Stimulated activated CD4-positive, alpha-beta T cell treated with anti-CD3 and anti-CD28 coated beads, TNF-alpha, amount 100 ng/mL, for 1 hour (primary cell): ENCODE data around the gene GTF3C1.
"Not testable (repeated sequence)": the region's sequence is repeated elsewhere in the genome, so short reads cannot be mapped to it uniquely, and the experiment has no call there.

Experiments used
- DNase-seq, 3 donors: peaks; one replicate each; pipeline ENCODE4 v3.0.0-alpha.2; 2020; ENCODE audit warnings: low read depth in 3 of 3, low spot score in 1 of 3

The GTF3C1 gene

GRCh38 chr16:27448532-27449433 is 100.9 kb downstream of the GTF3C1 start:
- no peak for DNase-seq

- DNase-seq = no peak
Observed at GRCh38 chr16:27447301-27447700, 102.4 kb downstream of the GTF3C1 start.

GRCh38 chr16:27446721-27447120 is 103.0 kb downstream of the GTF3C1 start:
- peak in 2 of 3 donors; percentile 61 for DNase-seq

GRCh38 chr16:27445502-27446175 is 104.1 kb downstream of the GTF3C1 start:
- DNase-seq = no peak

- no peak for DNase-seq
Observed at GRCh38 chr16:27444470-27444869, 105.2 kb downstream of the GTF3C1 start.

- DNase-seq = no peak
Observed at GRCh38 chr16:27444015-27444414, 105.7 kb downstream of the GTF3C1 start.

GRCh38 chr16:27441998-27442397 is 107.7 kb downstream of the GTF3C1 start:
- no peak for DNase-seq

GRCh38 chr16:27441276-27441675 is 108.4 kb downstream of the GTF3C1 start:
- no peak for DNase-seq

GRCh38 chr16:27439271-27440018 is 110.3 kb downstream of the GTF3C1 start:
- DNase-seq = no peak

GRCh38 chr16:27437946-27438345 is 111.8 kb downstream of the GTF3C1 start:
- DNase-seq = no peak

GRCh38 chr16:27436921-27437650 is 112.6 kb downstream of the GTF3C1 start:
- DNase-seq = no peak

- DNase-seq = no peak
Observed at GRCh38 chr16:27436065-27436464, 113.6 kb downstream of the GTF3C1 start.

- DNase-seq = not testable (repeated sequence)
Observed at GRCh38 chr16:27435146-27435545, 114.6 kb downstream of the GTF3C1 start.

- DNase-seq = no peak
Observed at GRCh38 chr16:27434141-27435051, 115.3 kb downstream of the GTF3C1 start.

- DNase-seq = no peak
Observed at GRCh38 chr16:27433636-27434035, 116.1 kb downstream of the GTF3C1 start.

GRCh38 chr16:27433191-27433590 is 116.5 kb downstream of the GTF3C1 start:
- DNase-seq = not testable (repeated sequence)

- no peak for DNase-seq
Observed at GRCh38 chr16:27432558-27432957, 117.2 kb downstream of the GTF3C1 start.

GRCh38 chr16:27431773-27432532 is 117.8 kb downstream of the GTF3C1 start:
- DNase-seq = no peak

- no peak for DNase-seq
Observed at GRCh38 chr16:27430923-27431484, 118.7 kb downstream of the GTF3C1 start.
